Breast epithelium (tissue), 3 donors: Measurements from ENCODE around the gene ME3.

Experiments used
- POLR2A ChIP-seq: fragments of 450-650 bp; IDR thresholded peaks from one replicate; pipeline ENCODE4 v1.6.1; 2016; ENCODE audit warnings: antibody characterized with exemption, mild to moderate bottlenecking, moderate library complexity
- POLR2AphosphoS5 ChIP-seq, 3 donors: sonication (generic); formaldehyde crosslinking; IDR thresholded peaks; one replicate each; pipeline ENCODE4 v1.6.1; 2017; ENCODE audit warnings: antibody characterized with exemption in 3 of 3
- TF ChIP-seq, protein P1 (sequence below), 3 donors: fragments of 450-650 bp; IDR thresholded peaks; one replicate each; pipeline ENCODE4 v1.5.1; 2016 to 2017; ENCODE audit warnings: antibody characterized with exemption in 3 of 3, mild to moderate bottlenecking in 3 of 3, moderate library complexity in 3 of 3

DNA sequence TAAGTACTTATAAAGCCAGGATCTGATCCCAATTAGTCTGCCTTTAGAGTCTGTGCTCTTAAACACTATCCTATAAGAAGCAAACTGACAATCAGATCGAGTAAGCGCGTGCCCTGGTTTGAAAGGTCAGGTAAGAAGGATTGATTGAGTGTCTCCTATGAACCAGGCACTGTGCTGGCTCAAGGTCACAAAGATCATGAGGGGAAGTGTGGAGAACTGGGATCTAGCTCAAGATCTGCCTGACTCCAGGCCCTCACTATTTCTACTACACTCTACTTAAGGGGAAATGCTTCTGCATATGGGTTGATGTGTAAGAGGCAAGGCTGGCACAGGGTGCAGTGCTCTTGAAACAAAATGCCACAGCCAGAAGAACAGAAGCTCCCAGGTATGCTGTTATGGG is 77.0 kb downstream of the ME3 start:
- TF ChIP-seq, protein P1, sequence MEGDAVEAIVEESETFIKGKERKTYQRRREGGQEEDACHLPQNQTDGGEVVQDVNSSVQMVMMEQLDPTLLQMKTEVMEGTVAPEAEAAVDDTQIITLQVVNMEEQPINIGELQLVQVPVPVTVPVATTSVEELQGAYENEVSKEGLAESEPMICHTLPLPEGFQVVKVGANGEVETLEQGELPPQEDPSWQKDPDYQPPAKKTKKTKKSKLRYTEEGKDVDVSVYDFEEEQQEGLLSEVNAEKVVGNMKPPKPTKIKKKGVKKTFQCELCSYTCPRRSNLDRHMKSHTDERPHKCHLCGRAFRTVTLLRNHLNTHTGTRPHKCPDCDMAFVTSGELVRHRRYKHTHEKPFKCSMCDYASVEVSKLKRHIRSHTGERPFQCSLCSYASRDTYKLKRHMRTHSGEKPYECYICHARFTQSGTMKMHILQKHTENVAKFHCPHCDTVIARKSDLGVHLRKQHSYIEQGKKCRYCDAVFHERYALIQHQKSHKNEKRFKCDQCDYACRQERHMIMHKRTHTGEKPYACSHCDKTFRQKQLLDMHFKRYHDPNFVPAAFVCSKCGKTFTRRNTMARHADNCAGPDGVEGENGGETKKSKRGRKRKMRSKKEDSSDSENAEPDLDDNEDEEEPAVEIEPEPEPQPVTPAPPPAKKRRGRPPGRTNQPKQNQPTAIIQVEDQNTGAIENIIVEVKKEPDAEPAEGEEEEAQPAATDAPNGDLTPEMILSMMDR (IDR thresholded peaks at IDR 0.05): no peak
- TF ChIP-seq POLR2AphosphoS5 (IDR thresholded peaks at IDR 0.05): no peak
- TF ChIP-seq POLR2A: no peak
